RKO (cell line): ENCODE results near the gene TDRD7.
"Not testable (repeated sequence)": the region's sequence is repeated elsewhere in the genome, so short reads cannot be mapped to it uniquely, and the experiment has no call there.

ENCODE experiments used
- DNase-seq: peaks from one replicate; pipeline ENCODE4 v3.0.0-alpha.2; 2016; ENCODE audit warnings: low spot score

The TDRD7 gene

GRCh38 chr9:97479496-97480159, 67.7 kb downstream of the TDRD7 start:
- DNase-seq, result no peak

- no peak for DNase-seq
These were observed 68.3 kb downstream of the TDRD7 start for GRCh38 chr9:97480174-97480573.

DNA sequence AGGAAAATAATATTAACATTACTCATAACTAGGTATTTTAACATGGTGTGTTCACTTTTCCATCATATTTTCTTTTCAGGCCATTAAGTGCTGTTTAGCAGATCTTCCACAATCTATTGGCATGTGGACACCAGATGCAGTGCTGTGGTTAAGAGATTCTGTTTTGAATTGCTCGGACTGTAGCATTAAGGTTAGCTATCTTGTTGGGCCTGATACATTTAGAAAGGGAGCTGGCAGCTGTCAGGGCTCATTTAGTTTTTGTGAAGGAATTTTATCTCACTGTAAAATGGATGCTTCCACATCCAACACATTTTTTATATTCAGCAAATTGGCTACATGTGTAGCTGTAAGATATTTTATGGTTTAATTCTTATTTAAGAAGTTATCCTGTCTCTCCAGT, 68.9 kb downstream of the TDRD7 start:
- no peak for DNase-seq

DNA sequence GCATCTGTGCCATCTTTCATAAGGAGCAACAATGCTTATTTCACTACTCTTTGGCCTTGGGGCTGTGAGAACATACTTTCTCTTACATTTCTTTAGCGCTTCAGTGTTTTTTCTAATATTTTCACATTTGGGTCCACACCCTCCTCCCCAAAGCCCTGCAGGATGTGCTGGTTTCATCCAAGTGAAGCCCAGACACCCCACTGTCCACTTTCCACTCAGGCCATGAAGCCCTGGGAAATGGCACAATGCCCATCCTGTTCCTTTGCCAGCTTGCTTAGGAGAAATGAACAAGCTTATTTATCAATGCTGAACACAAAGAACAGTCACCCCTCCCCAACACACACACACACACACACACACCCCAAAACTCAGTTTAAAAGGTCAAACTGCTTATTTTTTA, 72.2 kb downstream of the TDRD7 start:
- DNase-seq, result no peak

DNA sequence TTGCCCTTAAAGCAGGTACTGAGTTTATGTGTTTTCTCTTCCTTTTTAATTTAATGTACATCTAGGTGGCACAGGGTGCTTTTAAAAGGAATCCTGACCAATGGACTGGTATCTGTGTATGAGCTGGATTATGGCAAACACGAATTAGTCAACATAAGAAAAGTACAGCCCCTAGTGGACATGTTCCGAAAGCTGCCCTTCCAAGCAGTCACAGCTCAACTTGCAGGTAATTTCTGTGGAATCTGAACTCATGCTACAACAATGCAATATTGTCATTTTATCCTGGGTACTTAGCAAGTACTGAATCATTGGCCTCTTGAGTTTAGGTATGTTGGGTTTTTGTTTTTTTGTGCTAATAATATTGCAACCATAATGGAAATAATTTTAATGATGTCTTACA, 75.2 kb downstream of the TDRD7 start:
- peak; percentile 85 for DNase-seq

DNA sequence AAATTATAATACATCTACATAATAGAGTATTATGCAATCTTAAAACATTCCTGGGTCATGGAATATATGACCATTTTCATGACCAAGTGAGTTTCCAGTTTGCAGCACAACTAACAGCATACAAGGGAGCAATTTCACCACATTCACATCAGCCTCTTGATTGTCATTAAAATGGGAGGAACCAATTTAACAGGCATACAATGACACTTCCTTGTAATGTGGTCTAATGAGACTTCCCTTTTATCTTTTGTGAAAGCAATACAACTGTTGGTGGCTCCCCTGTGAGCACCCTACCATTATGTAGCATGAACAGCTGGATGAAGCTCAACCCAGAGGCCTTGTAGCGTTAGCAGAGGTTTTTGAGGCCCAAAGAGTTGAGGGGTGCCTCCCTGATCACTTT, 76.0 kb downstream of the TDRD7 start:
- no peak for DNase-seq

DNA sequence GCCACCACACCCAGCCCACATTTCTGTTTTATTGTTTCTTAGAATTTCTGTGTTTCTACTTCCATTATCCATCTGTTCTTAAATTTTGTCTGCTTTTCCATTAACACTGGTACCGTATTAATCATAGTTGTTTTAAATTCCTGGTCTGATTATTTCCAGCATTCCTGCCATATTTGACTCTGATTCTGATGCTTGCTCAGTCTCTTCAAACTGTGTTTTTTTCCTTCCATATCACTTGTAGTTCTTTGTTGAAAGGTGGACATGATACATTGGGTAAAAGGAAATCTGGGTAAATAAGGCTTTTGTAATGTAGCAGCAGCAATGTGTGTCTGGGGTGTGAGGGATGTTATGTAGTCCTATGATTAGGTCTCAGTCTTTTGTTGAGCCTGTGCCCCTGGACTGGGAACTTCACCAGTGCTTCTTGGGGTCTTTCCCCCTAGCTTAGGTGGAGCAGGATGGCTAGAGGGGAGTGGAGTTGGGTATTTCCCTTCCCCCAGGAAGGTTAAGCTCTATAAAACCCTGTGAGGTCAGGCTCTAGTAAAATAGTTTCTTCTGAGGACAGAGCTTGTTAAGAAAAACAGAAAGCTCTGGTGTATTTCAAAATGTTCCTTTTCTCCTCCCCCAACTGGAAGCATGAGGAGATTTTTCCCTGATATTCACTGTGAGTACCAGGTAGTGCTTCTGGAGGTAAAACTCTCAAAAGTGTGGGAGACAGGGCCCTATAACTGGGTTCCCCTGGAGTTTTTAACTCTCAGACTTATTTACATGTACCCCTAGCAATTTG, 79.5 kb downstream of the TDRD7 start:
- DNase-seq, result no peak

- not testable (repeated sequence) for DNase-seq
These were observed 85.9 kb downstream of the TDRD7 start for GRCh38 chr9:97497558-97498375.

DNA sequence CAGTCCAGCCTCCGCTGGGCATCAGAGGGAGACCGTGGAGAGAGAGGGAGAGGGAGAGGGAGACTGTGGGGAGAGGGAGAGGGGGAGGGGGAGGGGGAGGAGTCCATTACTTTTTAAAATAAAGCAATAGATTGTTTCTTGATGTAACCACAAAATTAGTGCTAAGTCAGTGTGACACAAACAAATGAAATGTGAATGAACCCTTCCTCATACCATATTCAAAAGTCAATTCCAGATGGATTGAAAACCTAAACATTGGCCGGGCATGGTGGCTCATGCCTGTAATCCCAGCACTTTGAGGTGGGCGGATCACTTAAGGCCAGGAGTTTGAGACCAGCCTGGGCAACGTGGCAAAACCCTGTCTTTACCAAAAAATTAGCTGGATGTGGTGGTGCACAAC, 87.0 kb downstream of the TDRD7 start:
- not testable (repeated sequence) for DNase-seq

- DNase-seq, result no peak
These were observed 88.4 kb downstream of the TDRD7 start for GRCh38 chr9:97500263-97500662.

- no peak for DNase-seq
These were observed 88.9 kb downstream of the TDRD7 start for GRCh38 chr9:97500765-97501176.

GRCh38 chr9:97501177-97501971, 89.5 kb downstream of the TDRD7 start, which contains the start of gene TMOD1:
Gene TMOD1, plus strand, starts transcription at chr9:97501666. Its CDS starts 22,523 bp downstream, at chr9:97524189.
- peak; percentile 65 for DNase-seq

DNA sequence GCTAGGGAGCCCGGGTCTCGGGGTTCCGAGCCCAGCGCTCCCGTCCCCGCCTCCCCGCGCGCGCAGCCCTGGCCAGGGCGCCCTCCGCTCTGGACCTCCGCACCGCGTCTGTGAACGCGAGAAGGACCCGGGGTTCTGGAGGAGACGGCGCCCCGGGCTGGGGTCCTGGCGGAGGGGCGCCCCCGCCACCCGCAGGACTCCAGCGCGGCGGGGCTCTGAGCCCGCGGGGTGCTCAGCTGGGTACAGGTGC, 90.0 kb downstream of the TDRD7 start:
- no peak for DNase-seq

- DNase-seq, result no peak
These were observed 90.5 kb downstream of the TDRD7 start for GRCh38 chr9:97502222-97502983.

DNA sequence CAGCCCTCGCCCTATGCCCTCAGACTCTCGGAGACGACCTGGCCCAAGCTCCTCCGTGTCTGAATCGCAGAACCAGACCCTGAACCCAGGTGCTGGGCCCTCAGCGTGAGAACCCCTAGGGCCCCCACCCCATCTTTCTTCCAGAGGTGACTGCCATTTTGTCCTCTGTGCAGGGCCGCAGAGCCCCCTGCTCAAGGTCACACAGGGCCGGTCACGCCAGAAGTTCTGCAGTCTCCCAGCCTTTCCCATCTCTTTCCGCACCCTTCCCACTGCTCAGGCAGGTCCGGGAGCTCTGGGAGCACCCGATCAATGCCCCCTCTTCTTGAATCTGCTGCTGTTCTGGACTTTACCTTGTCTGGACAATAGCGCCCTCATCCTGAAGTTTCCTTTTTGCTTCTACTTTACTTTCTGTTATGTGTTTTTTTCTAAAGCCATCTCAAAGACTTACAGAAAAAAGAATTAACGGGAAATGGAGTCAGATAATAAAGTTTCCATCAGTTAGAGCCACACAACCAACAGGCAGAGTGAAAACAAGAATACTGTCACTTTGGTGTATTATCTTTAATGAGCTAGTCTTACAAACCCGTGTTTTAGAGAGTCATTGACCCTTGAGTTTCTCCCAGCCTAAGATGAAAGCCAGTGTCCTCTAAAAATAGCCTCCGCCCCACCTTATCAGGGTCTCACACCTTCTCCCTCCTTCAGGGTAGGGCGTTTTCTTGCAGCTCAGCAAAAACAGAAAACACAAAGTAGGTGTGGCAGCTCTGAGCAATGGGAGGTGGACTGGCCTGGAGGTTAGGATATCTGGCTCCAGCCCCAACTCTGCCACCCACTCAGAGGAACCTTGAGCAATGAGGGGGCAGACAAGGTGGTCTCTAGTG, 91.3 kb downstream of the TDRD7 start:
- DNase-seq, result no peak

DNA sequence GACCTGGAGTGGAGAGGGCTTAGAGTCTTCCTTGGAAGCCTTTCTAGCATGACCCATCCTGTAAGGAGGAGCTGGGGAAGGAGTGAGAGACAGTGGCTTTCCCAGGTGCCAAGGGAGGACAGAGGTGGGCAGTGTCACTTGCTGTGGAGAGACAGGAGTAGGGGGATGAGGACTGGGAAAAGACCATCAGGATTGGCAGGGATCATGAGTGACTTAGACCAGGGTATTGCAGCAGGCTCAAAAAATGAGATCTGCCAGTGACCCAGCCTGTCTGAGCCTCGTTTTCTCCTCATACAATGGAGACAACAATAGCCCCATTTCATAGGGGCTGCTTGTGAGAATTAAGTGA, 91.9 kb downstream of the TDRD7 start:
- DNase-seq, result no peak

- DNase-seq, result no peak
These were observed 92.7 kb downstream of the TDRD7 start for GRCh38 chr9:97504381-97505216.

- DNase-seq, result no peak
These were observed 93.9 kb downstream of the TDRD7 start for GRCh38 chr9:97505845-97506244.

DNA sequence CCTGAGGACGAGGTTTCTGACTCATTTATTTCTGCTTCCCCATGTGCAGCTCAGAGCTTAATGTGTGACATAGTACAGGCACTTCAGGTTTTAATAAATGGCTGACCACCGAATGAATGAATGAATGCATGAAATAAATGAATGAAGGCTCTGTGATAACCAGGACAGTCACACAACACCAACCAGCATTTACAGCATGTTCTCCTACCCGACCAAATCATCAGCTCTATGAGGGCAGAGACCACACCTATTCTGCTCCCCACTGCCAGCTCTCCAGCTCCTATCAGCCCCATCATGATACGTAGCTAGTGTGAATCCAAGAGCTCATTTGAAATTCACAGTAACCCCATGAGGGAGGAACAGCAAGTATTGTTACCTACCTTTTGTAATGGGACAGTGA, 94.4 kb downstream of the TDRD7 start:
- DNase-seq, result no peak

- no peak for DNase-seq
These were observed 94.9 kb downstream of the TDRD7 start for GRCh38 chr9:97506787-97507186.
